HG03439 (cell line): ENCODE results near the gene SYNGR1.

Source experiments
- ATAC-seq: cut with Tn5 transposase; IDR thresholded peaks from one replicate; pipeline ENCODE4 v1.9.1; 2021; ENCODE audit warnings: mild to moderate bottlenecking, moderate library complexity; ENCODE audit not compliant: unreplicated experiment

Gene SYNGR1

GRCh38 chr22:39427751-39428596, 78.2 kb downstream of the SYNGR1 start:
- no peak for ATAC-seq

DNA sequence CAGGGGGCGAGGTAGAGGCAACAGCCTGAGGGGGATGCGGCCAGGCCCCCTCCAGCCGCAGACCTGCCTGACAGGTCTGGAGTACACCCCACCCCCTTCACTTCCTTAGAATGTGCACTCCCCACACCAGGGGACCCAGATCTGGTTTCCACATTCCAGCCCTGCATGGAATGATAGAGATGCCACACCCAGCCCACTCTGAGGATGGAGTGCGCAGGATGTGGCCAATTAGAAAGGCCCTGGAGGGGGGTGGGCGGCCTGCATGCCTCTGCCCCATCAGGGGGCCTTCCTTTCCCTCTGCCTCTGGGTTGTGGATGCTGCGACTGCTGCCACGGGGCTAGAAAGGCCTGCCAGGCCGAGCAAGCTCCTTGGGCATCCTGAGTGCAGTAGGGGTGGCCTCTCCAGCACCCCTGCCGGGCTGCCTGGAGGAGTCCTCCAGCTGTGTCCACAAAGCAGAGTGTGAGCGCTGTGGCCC, 78.8 kb downstream of the SYNGR1 start:
- no peak for ATAC-seq

DNA sequence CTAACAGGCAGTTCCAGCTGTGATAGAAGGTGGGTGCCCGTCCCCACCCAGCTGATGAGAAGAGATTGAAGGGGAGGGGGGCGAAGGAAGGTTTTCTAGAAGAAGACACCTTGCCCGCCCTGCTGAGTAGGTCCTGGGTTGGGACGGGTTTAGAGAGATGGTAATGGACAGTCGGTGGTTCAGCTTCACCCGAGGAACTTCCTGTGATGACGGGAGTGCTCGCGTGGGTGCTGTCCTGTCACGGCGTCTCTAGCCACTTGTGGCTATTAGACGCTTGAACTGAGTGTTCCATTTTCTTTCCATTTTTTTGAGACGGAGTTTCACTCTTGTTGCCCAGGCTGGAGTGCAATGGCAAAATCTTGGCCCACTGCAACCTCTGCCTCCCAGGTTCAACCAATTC, 79.4 kb downstream of the SYNGR1 start:
- no peak for ATAC-seq

GRCh38 chr22:39429916-39430575, 80.3 kb downstream of the SYNGR1 start:
- no peak for ATAC-seq

GRCh38 chr22:39430576-39431150, 80.9 kb downstream of the SYNGR1 start:
- no peak for ATAC-seq

- no peak for ATAC-seq
These were observed 81.5 kb downstream of the SYNGR1 start for GRCh38 chr22:39431216-39431801.

DNA sequence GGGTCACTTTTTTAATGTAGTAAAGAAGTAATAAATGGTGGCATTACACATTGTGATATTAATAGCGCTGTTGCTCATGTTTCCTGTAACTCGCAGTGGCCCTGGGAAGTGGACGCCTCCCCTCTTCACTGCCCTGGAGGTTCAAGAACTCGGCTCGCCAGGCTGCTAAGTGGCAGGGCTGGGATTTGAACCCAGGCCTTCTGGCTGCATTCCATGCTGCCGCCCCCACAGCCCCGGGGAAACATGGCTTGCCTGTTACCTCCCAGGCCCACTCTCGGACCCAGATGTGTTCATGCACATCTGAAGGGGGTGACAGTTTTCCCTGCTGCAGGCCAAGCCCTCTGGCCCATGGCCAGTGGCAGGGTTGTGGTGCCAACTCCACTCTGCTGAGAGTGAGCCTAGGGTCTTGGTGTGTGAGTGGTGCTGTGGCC, 82.0 kb downstream of the SYNGR1 start:
- no peak for ATAC-seq

DNA sequence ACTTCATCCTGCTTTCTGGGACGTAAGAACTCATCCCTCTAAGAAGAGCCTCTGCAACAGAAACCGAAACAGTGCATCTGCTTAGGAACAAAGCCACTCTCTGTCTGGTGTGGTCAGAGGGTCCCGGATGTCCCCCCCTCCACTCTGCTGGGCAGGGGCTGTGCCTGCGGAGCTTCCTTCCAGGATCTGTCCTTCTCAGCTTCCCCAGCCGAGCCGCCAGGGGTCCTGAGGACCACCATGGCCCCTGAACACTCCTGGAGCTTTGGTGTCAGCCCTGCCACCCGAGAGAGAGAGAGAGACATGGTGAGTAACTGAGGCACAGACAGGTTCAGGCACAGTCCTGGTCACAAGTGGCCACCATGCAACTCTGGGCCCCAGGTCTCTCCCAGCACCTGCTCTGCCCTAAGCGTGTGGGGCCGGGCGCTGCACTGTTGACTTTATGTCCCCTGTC, 82.6 kb downstream of the SYNGR1 start:
- no peak for ATAC-seq

DNA sequence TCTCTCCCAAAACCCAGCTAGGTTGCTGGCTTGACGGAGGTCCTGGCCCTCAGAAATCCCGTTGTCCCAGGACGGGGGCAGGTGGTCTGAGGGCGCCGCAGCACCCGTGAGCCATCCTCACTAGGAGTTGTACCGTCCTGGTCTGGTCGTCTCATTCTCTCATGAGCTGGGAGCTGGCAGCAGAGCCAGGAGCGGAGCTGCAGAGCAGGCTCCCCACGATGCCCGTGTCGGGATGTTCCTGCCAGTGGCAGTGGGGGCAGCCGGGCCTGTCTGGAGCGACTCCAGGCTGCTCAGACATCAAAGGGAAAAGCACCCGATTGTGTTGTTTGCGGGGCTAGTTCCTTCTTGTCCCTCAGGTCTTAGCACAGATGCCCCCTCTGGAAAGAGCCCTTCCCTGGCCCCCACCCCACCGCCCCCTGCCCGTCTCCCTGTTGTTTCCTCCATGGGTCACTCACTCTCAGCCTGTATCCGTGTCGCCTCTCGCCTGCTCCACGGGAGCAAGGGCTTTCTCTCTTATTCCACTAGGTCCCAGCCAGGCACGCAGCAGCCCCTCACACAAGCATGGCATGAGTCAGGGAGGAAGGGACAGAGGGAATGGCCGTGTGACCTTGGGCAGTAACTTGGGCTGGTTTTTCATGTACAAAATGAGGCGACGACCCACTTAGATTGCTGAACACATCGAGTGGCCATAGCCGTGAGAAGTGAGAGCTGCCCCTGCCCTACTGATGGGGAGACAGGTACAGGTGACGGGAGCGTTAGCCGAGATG, 83.9 kb downstream of the SYNGR1 start:
- no peak for ATAC-seq

GRCh38 chr22:39434243-39434653, 84.5 kb downstream of the SYNGR1 start:
- no peak for ATAC-seq

GRCh38 chr22:39434721-39435120, 84.9 kb downstream of the SYNGR1 start:
- ATAC-seq = no peak
